Liver (tissue), 9 donors: ENCODE measurements around the gene IFNA13. TPM values are rescaled to one million over a fixed set of nuclear protein-coding genes. Genes with fewer than 3 reads are reported as not detected.

ENCODE experiments used
- DNase-seq: peaks from one replicate; pipeline ENCODE4 v3.0.0-alpha.2; 2017; ENCODE audit warnings: low spot score
- H3K27ac ChIP-seq, 2 donors: one replicate each; pipeline ENCODE4 v1.7.0; 2013; ENCODE audit warnings: inconsistent platforms in 2 of 2, low read length in 2 of 2, control low read depth in 1 of 2, low read depth in 1 of 2, mild to moderate bottlenecking in 1 of 2
- H3K27me3 ChIP-seq, 4 donors: one replicate each; pipeline versions ENCODE4 v1.6.1 to v1.7.0; 2013; ENCODE audit warnings: low read length in 3 of 4, inconsistent platforms in 1 of 4, mild to moderate bottlenecking in 1 of 4, moderate library complexity in 1 of 4; ENCODE audit not compliant: control insufficient read depth in 4 of 4, insufficient read depth in 4 of 4
- H3K36me3 ChIP-seq, 4 donors: one replicate each; pipeline versions ENCODE4 v1.6.1 to v1.7.0; 2013; ENCODE audit warnings: low read length in 3 of 4, mild to moderate bottlenecking in 3 of 4, low read depth in 1 of 4, moderate library complexity in 1 of 4; ENCODE audit not compliant: control insufficient read depth in 4 of 4, insufficient read depth in 3 of 4
- H3K4me1 ChIP-seq, 4 donors: one replicate each; pipeline versions ENCODE4 v1.6.1 to v1.7.0; 2013; ENCODE audit warnings: low read length in 3 of 4, mild to moderate bottlenecking in 3 of 4, moderate library complexity in 1 of 4; ENCODE audit not compliant: control insufficient read depth in 4 of 4, insufficient read depth in 4 of 4
- H3K4me3 ChIP-seq, 3 donors: one replicate each; pipeline versions ENCODE4 v1.6.1 to v1.7.0; 2013; ENCODE audit warnings: low read length in 3 of 3, control low read depth in 1 of 3, low read depth in 1 of 3, mild to moderate bottlenecking in 1 of 3
- H3K9ac ChIP-seq, 2 donors: one replicate each; pipeline ENCODE4 v1.7.0; 2013; ENCODE audit warnings: low read length in 2 of 2, mild to moderate bottlenecking in 2 of 2, moderate library complexity in 2 of 2, control low read depth in 1 of 2, low read depth in 1 of 2
- H3K9me3 ChIP-seq, 4 donors: one replicate each; pipeline versions ENCODE4 v1.6.1 to v1.7.0; 2013; ENCODE audit warnings: low read length in 3 of 4; ENCODE audit not compliant: control insufficient read depth in 4 of 4
- ATF3 ChIP-seq: IDR thresholded peaks from 2 replicates; pipeline ENCODE4 v1.6.1; 2016; ENCODE audit warnings: antibody characterized with exemption
- CTCF ChIP-seq: fragments of 150-350 bp; IDR thresholded peaks from 2 replicates; pipeline ENCODE4 v1.5.1; 2017; ENCODE audit warnings: improper control_type of control experiment, low read depth, low read length; ENCODE audit not compliant: missing input control
- EGR1 ChIP-seq, 2 donors: IDR thresholded peaks; 2 replicates each; pipeline ENCODE4 v1.6.1; 2016 to 2018; ENCODE audit warnings: antibody characterized with exemption in 2 of 2, low read depth in 2 of 2
- FOXA1 ChIP-seq: IDR thresholded peaks from 2 replicates; pipeline ENCODE4 v1.6.1; 2016; ENCODE audit warnings: antibody characterized with exemption
- FOXA2 ChIP-seq: IDR thresholded peaks from 2 replicates; pipeline ENCODE4 v1.6.1; 2016; ENCODE audit warnings: antibody characterized with exemption
- GABPA ChIP-seq, 2 donors: IDR thresholded peaks in 1 of 2; conservative IDR thresholded peaks in 1 of 2; 2 replicates each; pipeline ENCODE4 v1.6.1; 2016; ENCODE audit warnings: antibody characterized with exemption in 2 of 2, mild to moderate bottlenecking in 1 of 2, moderate library complexity in 1 of 2
- HNF4A ChIP-seq, 2 donors: conservative IDR thresholded peaks; 2 replicates each; pipeline ENCODE4 v1.6.1; 2016; ENCODE audit warnings: antibody characterized with exemption in 2 of 2, mild to moderate bottlenecking in 2 of 2
- HNF4G ChIP-seq: IDR thresholded peaks from 2 replicates; pipeline ENCODE4 v1.6.1; 2016; ENCODE audit warnings: antibody characterized with exemption
- JUND ChIP-seq, 2 donors: IDR thresholded peaks; 2 replicates each; pipeline ENCODE4 v1.6.1; 2016; ENCODE audit warnings: antibody characterized with exemption in 2 of 2
- MAX ChIP-seq: IDR thresholded peaks from 2 replicates; pipeline ENCODE4 v1.6.1; 2016; ENCODE audit warnings: antibody characterized with exemption
- NR2F2 ChIP-seq: IDR thresholded peaks from 2 replicates; pipeline ENCODE4 v1.6.1; 2016; ENCODE audit warnings: antibody characterized with exemption
- RAD21 ChIP-seq, 2 donors: IDR thresholded peaks; 2 replicates each; pipeline ENCODE4 v1.6.1; 2016; ENCODE audit warnings: antibody characterized with exemption in 2 of 2, mild to moderate bottlenecking in 2 of 2
- REST ChIP-seq: IDR thresholded peaks from 2 replicates; pipeline ENCODE4 v1.6.1; 2016; ENCODE audit warnings: antibody characterized with exemption, mild to moderate bottlenecking
- RXRA ChIP-seq, 2 donors: IDR thresholded peaks; 2 replicates each; pipeline ENCODE4 v1.6.1; 2017 to 2018; ENCODE audit warnings: antibody characterized with exemption in 2 of 2, mild to moderate bottlenecking in 1 of 2
- SP1 ChIP-seq: IDR thresholded peaks from 2 replicates; pipeline ENCODE4 v1.6.1; 2018; ENCODE audit warnings: antibody characterized with exemption, mild to moderate bottlenecking
- TAF1 ChIP-seq: conservative IDR thresholded peaks from 2 replicates; pipeline ENCODE4 v1.6.1; 2016; ENCODE audit warnings: antibody characterized with exemption, mild to moderate bottlenecking
- YY1 ChIP-seq: IDR thresholded peaks from 2 replicates; pipeline ENCODE4 v1.6.1; 2016; ENCODE audit warnings: antibody characterized with exemption, mild to moderate bottlenecking
- ZBTB33 ChIP-seq: IDR thresholded peaks from 2 replicates; pipeline ENCODE4 v1.6.1; 2016; ENCODE audit warnings: antibody characterized with exemption
- WGBS: extraction: QIAGEN DNeasy Blood & Tissue Kit; methylation state at CpG from one replicate; pipeline ENCODE4 v1.1.7; 2013; 5-methylcytosine and 5-hydroxymethylcytosine counted together
- polyA plus RNA-seq, 2 donors: library from polyadenylated mRNA; stranded (reverse) in 1 of 2; unstranded in 1 of 2; fragments of 200-250 nt in 1 of 2; fragments of >200 nt in 1 of 2; fragmentation: Nextera tagmentation in 1 of 2; extraction: Ambion mirVana in 1 of 2; gene quantifications; one replicate each; pipeline versions ENCODE4 v1.2.1 to v1.2.3, GENCODE V29; 2013 to 2015
- total RNA-seq, 2 donors: library from RNA; depleted of rRNA; stranded (reverse); fragments of >200 nt; gene quantifications; one replicate each; pipeline ENCODE4 v1.2.3, GENCODE V29; 2014
- donor health status: healthy.
- donor health status: healthy.
- donor health status: healthy.
- donor health status: healthy.
- donor health status: healthy.

IFNA13 gene
- total and polyA plus RNA-seq, 4 donors, result not detected

- no peak for TF ChIP-seq REST
These were observed 34.8 kb upstream of the IFNA13 start (continued) for GRCh38 chr9:21402386-21403251.

- no peak overlapping the region for H3K4me3 ChIP-seq
- TF ChIP-seq TAF1 (no peak), FOXA2 (no peak), FOXA1 (no peak), ATF3 (no peak), SP1 (no peak), REST (no peak), ZBTB33 (no peak), NR2F2 (no peak), JUND (IDR thresholded peaks at IDR 0.05) (no peak), GABPA (IDR thresholded peaks at IDR 0.05 in 1 of 2, conservative IDR thresholded peaks at IDR 0.05 in 1 of 2) (no peak), RXRA (IDR thresholded peaks at IDR 0.05) (no peak), CTCF (no peak), RAD21 (IDR thresholded peaks at IDR 0.05) (no peak), MAX (no peak), EGR1 (IDR thresholded peaks at IDR 0.05; ENCODE audit: low read depth in 2 of 2) (no peak), YY1 (no peak), HNF4A (conservative IDR thresholded peaks at IDR 0.05) (no peak), HNF4G (no peak)
- H3K4me1 ChIP-seq, result peaks cover 4 to 16% (median 7%) of the 10 kb centered on the region in 4 donors
- no peak overlapping the region for H3K9ac ChIP-seq
- WGBS, result 36% methylated on average over 3 of the region's 3 CpGs
- H3K27me3 ChIP-seq, result peaks cover 0 to 8% (median 5%) of the 10 kb centered on the region in 4 donors
- no peak for DNase-seq
- no peak overlapping the region for H3K27ac ChIP-seq
- H3K36me3 ChIP-seq, result no peaks in the 10 kb centered on the region
- H3K9me3 ChIP-seq, result no peaks in the 10 kb centered on the region
These were observed 32.1 kb upstream of the IFNA13 start for GRCh38 chr9:21399956-21400355.
